Measurements from ENCODE around the gene KBTBD6. TPM values are rescaled to one million over a fixed set of nuclear protein-coding genes. Genes with fewer than 3 reads are reported as not detected.

Gene KBTBD6
- total and polyA plus RNA-seq, 8 donors = 1.8 to 4.4 (median 3.5) TPM

GRCh38 chr13:41122838-41123237 is 9.8 kb downstream of the KBTBD6 start:
- FAIRE-seq (no peak), DNase-seq (no peak), ATAC-seq (no peak)
- Histone ChIP-seq H3K27me3 (no peaks in the 10 kb centered on the region), H3K4me1 (no peaks in the 10 kb centered on the region), H3K4me3 (no peak overlapping the region), H3K36me3 (no peaks in the 10 kb centered on the region), H3K27ac (no peak overlapping the region), H3K9me3 (no peaks in the 10 kb centered on the region)
- no peak for TF ChIP-seq CTCF (IDR thresholded peaks at IDR 0.05)
- WGBS, 2 donors = 61 to 65% methylated on average over 2 of the region's 2 CpGs
- intact Hi-C loops (cut with DNase I) = no loop called here

DNA sequence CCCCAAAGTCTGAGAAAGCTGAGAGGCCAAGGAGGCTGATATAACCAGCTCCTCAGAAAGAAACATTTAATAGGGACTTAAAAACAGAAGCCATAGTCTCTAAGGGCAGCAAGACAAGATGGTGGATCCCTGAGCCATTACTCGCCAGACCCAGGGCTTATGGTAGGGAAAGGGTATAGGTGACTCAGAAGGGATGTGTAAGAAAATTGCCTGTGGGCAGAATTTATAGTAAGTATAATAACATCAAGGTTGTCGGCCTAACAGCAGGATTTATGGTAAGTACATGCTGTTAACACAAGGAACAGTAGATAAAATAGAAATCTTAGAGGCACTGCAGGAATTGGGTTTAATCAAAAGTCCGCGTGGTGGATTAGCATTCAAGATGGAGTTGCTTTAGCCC is 14.7 kb downstream of the KBTBD6 start:
- Histone ChIP-seq H3K4me1 (no peaks in the 10 kb centered on the region), H3K9me3 (no peaks in the 10 kb centered on the region), H3K36me3 (no peaks in the 10 kb centered on the region), H3K27ac (no peak overlapping the region), H3K4me3 (no peak overlapping the region), H3K27me3 (no peaks in the 10 kb centered on the region)
- 80 to 88% methylated on average over 4 of the region's 4 CpGs for WGBS, 2 donors
- no peak for FAIRE-seq
- no peak for DNase-seq
- intact Hi-C loops (cut with DNase I) = no loop called here
- TF ChIP-seq CTCF (IDR thresholded peaks at IDR 0.05) = no peak
- ATAC-seq = no peak

DNA sequence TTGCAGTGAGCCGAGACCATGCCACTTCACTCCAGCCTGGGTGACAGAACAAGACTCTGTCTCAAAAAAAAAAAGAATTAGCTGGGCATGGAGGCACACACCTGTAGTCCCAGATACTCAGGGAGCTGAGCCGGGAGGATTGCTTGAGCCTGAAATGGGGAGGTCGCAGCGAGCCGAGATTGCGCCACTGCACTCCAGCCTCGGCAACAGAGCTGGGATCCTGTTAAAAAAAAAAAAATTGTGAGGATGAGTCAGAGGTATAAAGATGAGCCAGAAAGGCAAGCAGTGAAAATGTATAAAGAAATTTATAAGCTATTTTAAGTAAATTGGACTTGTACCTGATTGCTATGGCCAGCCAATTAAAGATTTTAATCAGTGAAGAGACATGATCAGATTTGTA is 21.1 kb downstream of the KBTBD6 start:
- intact Hi-C loops (cut with DNase I) = no loop called here
- WGBS, 2 donors = 91 to 99% methylated on average over 7 of the region's 7 CpGs
- no peak overlapping the region for H3K27ac ChIP-seq
- H3K27me3 ChIP-seq = no peaks in the 10 kb centered on the region
- no peak overlapping the region for H3K4me3 ChIP-seq
- no peaks in the 10 kb centered on the region for H3K9me3 ChIP-seq
- no peak for DNase-seq
- no peaks in the 10 kb centered on the region for H3K36me3 ChIP-seq
- no peaks in the 10 kb centered on the region for H3K4me1 ChIP-seq
- FAIRE-seq = no peak
- ATAC-seq = no peak
- TF ChIP-seq CTCF (IDR thresholded peaks at IDR 0.05) = no peak

DNA sequence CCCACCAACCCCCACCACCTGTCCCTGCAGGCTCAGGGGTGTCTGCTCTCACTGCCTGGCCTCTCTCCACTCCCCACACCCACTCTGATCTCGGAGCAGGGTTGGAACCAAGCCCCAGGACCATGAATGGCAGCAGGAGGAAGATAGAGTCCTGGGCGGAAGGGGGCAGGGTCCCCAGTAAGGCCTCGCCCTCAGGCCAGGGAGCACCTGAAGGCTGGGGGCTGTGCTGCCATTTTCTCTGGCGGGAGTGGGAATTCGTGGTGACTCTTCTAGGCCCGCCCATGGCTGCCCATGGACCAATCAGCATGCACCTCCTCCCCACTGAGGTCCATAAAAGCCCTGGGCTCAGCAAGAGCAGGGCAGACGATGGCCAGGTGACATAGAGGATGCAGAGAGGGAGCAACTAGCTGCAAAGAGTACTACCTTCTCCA is 25.0 kb downstream of the KBTBD6 start:
- intact Hi-C loops (cut with DNase I) = no loop called here
- Histone ChIP-seq H3K9me3 (no peaks in the 10 kb centered on the region), H3K36me3 (no peaks in the 10 kb centered on the region), H3K27me3 (no peaks in the 10 kb centered on the region), H3K4me3 (no peak overlapping the region), H3K4me1 (no peaks in the 10 kb centered on the region), H3K27ac (no peak overlapping the region)
- FAIRE-seq (no peak), DNase-seq (peak in 1 of 6 donors; percentile 41), ATAC-seq (no peak)
- no peak for TF ChIP-seq CTCF (IDR thresholded peaks at IDR 0.05)
- 82 to 94% methylated on average over 6 to 7 of the region's 7 CpGs for WGBS, 2 donors

DNA sequence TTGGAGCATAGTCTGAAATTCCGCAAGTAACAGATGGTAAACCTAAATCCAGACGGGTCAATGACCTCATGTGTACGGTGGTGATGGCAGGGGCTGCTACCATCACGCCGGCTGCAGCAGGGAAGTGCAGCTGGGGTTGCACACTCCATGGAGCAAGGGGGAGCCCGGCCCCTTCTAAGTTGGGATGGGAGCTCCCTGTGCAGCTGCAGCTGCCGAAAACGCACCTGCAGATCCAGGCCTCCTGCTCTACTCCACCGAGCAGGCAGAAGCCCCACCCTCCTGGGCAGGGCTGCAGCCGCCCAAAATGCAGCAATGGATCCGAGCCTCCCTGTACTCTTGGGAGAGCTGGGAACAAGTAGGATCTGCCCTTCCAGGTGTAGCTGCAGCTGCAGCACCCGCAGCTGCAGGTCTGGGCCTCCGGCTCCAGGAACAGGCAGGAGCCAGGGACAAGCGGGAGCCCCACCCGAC is 25.5 kb downstream of the KBTBD6 start:
- Histone ChIP-seq H3K4me3 (no peak overlapping the region), H3K9me3 (no peaks in the 10 kb centered on the region), H3K27ac (no peak overlapping the region), H3K36me3 (no peaks in the 10 kb centered on the region), H3K4me1 (no peaks in the 10 kb centered on the region), H3K27me3 (no peaks in the 10 kb centered on the region)
- TF ChIP-seq CTCF (IDR thresholded peaks at IDR 0.05) = no peak
- FAIRE-seq = no peak
- intact Hi-C loops (cut with DNase I) = no loop called here
- 89% methylated on average over 15 of the region's 15 CpGs for WGBS, 2 donors
- peak in 1 of 6 donors; percentile 34 for DNase-seq
- no peak for ATAC-seq

Measured in pancreas (tissue), 10 donors.